ENCODE results near the gene AKT2.

The AKT2 gene

DNA sequence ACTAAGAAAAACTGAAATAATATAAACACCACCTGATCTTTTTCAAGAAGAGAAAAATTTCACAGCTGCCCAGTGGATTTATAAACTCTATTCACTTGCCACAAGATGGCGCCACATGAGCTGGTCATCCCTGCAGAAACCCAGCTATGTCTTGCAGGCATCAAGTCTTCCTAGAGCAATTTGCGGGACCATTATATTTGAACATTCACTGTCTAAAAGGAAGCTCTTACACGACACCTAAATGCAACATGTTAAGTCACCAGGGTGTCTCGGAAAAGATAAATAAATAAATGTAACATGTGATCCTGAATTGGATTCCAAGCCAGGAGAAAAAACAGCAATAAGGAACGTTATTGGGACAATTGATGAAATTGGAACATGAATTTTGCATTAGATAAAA, 20.3 kb upstream of the AKT2 start:
- DNase-seq (ENCODE audit: low read depth), result peak; percentile 84
- no peak for TF ChIP-seq POLR2A (IDR thresholded peaks at IDR 0.05; ENCODE audit: extremely low read depth, insufficient read length)
- TF ChIP-seq, protein P1, sequence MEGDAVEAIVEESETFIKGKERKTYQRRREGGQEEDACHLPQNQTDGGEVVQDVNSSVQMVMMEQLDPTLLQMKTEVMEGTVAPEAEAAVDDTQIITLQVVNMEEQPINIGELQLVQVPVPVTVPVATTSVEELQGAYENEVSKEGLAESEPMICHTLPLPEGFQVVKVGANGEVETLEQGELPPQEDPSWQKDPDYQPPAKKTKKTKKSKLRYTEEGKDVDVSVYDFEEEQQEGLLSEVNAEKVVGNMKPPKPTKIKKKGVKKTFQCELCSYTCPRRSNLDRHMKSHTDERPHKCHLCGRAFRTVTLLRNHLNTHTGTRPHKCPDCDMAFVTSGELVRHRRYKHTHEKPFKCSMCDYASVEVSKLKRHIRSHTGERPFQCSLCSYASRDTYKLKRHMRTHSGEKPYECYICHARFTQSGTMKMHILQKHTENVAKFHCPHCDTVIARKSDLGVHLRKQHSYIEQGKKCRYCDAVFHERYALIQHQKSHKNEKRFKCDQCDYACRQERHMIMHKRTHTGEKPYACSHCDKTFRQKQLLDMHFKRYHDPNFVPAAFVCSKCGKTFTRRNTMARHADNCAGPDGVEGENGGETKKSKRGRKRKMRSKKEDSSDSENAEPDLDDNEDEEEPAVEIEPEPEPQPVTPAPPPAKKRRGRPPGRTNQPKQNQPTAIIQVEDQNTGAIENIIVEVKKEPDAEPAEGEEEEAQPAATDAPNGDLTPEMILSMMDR (IDR thresholded peaks at IDR 0.05; ENCODE audit: low read depth, low read length), result peak; percentile 54
- TF ChIP-seq, protein P2, sequence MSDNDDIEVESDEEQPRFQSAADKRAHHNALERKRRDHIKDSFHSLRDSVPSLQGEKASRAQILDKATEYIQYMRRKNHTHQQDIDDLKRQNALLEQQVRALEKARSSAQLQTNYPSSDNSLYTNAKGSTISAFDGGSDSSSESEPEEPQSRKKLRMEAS (IDR thresholded peaks at IDR 0.05; ENCODE audit: low read depth, low read length), result no peak

DNA sequence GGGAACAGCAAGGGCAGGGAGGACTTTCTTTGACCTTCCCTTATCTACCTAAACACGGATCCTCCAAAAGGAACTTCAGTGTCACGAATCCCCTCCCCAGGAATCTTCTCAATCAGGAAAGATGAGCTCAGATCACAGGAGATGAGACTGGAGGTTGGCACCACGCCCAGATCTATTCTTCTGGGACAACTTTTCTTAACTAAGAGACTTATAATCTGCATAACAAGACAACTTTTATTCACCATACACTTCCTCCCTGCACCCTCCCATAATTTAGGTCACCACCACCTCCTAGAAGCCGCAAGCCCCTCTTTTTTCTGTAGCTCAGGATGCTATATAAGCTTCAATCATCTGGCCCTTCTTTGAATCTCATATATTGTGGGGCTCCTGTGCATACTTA, 19.2 kb upstream of the AKT2 start:
- no peak for TF ChIP-seq POLR2A (IDR thresholded peaks at IDR 0.05; ENCODE audit: extremely low read depth, insufficient read length)
- TF ChIP-seq MYC (IDR thresholded peaks at IDR 0.05; ENCODE audit: low read depth, low read length), result no peak
- TF ChIP-seq, protein P2 (IDR thresholded peaks at IDR 0.05; ENCODE audit: low read depth, low read length), result no peak
- TF ChIP-seq, protein P1 (IDR thresholded peaks at IDR 0.05; ENCODE audit: low read depth, low read length), result no peak
- no peak overlapping the region for H3K4me3 ChIP-seq (ENCODE audit: low read depth, low read length)
- DNase-seq (ENCODE audit: low read depth), result no peak

More for the DNA sequence above, 20.3 kb upstream of the AKT2 start:
- H3K4me3 ChIP-seq (ENCODE audit: low read depth, low read length), result no peak overlapping the region

DNA sequence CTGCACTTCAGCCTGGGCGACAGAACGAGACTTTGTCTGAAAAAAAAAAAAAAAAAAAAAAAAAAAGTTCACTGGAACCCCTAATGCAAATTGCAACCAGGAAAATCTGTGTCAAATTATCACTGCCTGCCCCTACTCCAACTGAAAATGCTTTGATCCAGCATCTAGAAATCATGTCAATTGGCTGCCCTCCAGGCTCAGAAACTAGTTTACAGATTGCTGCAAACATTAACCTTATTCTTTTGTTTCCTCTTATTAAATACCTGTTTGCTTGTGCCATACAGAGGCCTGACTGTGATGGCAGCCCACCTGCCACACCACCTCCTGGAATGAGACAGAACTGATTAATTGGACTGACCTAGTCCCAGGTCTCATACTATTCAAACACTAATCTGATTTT, 18.6 kb upstream of the AKT2 start:
- TF ChIP-seq POLR2A (IDR thresholded peaks at IDR 0.05; ENCODE audit: extremely low read depth, insufficient read length) (no peak), MYC (IDR thresholded peaks at IDR 0.05; ENCODE audit: low read depth, low read length) (no peak)
- TF ChIP-seq, protein P1 (IDR thresholded peaks at IDR 0.05; ENCODE audit: low read depth, low read length), result no peak
- TF ChIP-seq, protein P2 (IDR thresholded peaks at IDR 0.05; ENCODE audit: low read depth, low read length), result no peak
- H3K4me3 ChIP-seq (ENCODE audit: low read depth, low read length), result no peak overlapping the region
- DNase-seq (ENCODE audit: low read depth), result no peak

DNA sequence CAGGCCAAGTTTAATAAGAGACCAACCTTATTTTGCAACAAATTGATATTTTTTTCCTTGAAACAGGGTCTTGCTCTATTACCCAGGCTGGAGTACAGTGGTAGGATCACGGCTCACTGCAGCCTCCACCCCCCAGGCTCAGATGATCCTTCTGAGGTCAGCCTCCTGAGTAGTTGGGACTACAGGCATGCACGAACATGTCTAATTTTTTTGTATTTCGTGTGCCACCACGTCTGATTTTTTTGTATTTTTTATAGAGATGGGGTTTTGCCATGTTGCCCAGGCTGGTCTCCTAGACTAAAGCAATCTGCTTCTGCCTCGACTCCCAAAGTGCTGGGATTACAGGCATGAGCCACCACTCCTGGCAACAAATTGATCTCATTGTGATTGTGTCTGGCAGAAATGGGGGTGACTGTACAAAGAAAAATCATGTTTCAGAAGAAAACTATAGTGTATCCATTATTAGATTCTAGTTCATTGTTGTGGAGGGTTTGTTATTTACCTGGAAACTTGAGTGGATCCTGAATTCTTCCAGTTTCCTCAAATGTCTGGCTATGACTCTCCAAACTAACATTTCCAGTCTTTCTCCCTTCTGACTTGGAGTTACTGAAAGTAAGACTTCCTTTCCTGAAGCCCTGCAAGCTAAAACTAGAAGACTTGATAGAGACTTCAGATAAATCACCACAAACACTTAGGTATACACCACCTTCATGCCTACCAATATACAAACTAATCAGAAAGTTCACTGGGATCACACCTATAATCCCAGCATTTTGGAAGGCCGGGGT, 17.3 kb upstream of the AKT2 start:
- H3K4me3 ChIP-seq (ENCODE audit: low read depth, low read length), result no peak overlapping the region
- no peak for DNase-seq (ENCODE audit: low read depth)
- TF ChIP-seq POLR2A (IDR thresholded peaks at IDR 0.05; ENCODE audit: extremely low read depth, insufficient read length) (no peak), MYC (IDR thresholded peaks at IDR 0.05; ENCODE audit: low read depth, low read length) (no peak)
- TF ChIP-seq, protein P1 (IDR thresholded peaks at IDR 0.05; ENCODE audit: low read depth, low read length), result no peak
- TF ChIP-seq, protein P2 (IDR thresholded peaks at IDR 0.05; ENCODE audit: low read depth, low read length), result no peak

DNA sequence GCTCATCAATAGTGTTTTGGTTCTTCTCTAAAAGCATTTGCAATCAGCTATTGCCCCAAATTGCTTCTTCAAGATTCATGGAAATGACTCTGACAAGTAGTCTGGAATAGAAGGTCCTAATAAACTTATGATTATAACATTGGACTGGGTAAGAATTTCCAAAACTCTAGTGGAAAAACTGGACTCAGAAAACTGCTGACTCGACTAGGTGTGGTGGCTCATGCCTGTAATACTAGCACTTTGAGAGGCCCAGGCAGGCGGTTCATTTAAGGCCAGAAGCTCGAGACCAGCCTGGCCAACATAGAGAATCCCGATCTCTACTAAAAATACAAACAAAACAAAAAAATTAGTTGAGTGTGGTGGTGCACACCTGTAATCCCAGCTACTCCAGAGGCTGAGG, 15.5 kb upstream of the AKT2 start:
- DNase-seq (ENCODE audit: low read depth), result no peak
- TF ChIP-seq MYC (IDR thresholded peaks at IDR 0.05; ENCODE audit: low read depth, low read length), result no peak
- TF ChIP-seq, protein P1 (IDR thresholded peaks at IDR 0.05; ENCODE audit: low read depth, low read length), result no peak
- no peak overlapping the region for H3K4me3 ChIP-seq (ENCODE audit: low read depth, low read length)

Data from NB4 (cell line).